Activated CD8-positive, alpha-beta T cell treated with anti-CD3 and anti-CD28 coated beads for 36 hours (primary cell): ENCODE data around the gene PSMD3. TPM values are rescaled to one million over a fixed set of nuclear protein-coding genes. Genes with fewer than 3 reads are reported as not detected.

Source experiments
- ATAC-seq: fragments of 200-7000 bp; cut with Tn5 transposase; one replicate; pipeline ENCODE4 v1.10.0; 2021; ENCODE audit warnings: mild to moderate bottlenecking, moderate library complexity
- CTCF ChIA-PET: fragments of 350-600 bp; sonication (Branson Sonifier 250); formaldehyde crosslinking; loops from one replicate; lab custom pipeline; 2021; ENCODE audit warnings: antibody characterized with exemption; lab: Charles Lee
- POLR2A ChIA-PET: fragments of 350-600 bp; sonication (Branson Sonifier 250); formaldehyde crosslinking; loops from one replicate; lab custom pipeline; 2021; ENCODE audit warnings: antibody characterized with exemption; lab: Charles Lee
- DNase-seq: peaks from one replicate; pipeline ENCODE4 v3.0.0-alpha.2; 2020
- H3K27ac Mint-ChIP-seq: one replicate; pipeline ENCODE4 v1.8.0; 2021; ENCODE audit warnings: mild to moderate bottlenecking, mixed read lengths
- H3K27me3 Mint-ChIP-seq: one replicate; pipeline ENCODE4 v1.8.0; 2021; ENCODE audit warnings: mixed read lengths
- H3K36me3 Mint-ChIP-seq: one replicate; pipeline ENCODE4 v1.8.0; 2021; ENCODE audit warnings: low read depth, mixed read lengths
- H3K4me1 Mint-ChIP-seq: one replicate; pipeline ENCODE4 v1.8.0; 2021; ENCODE audit warnings: low read depth, mixed read lengths
- H3K4me3 Mint-ChIP-seq: one replicate; pipeline ENCODE4 v1.8.0; 2021; ENCODE audit warnings: mild to moderate bottlenecking, moderate library complexity, mixed read lengths
- H3K9me3 Mint-ChIP-seq: one replicate; pipeline ENCODE4 v1.8.0; 2021; ENCODE audit warnings: mixed read lengths
- CTCF ChIP-seq: fragments of 200-600 bp; IDR thresholded peaks from one replicate; pipeline ENCODE4 v1.8.0; 2022; ENCODE audit warnings: antibody characterized with exemption, mild to moderate bottlenecking
- intact Hi-C: fragments of 100-400 bp; cut with micrococcal nuclease; formaldehyde crosslinking; loops from one replicate; pipeline ENCODE4 v1.10.0; 2022
- total RNA-seq, 2 experiments: library from RNA; stranded (reverse); gene quantifications; one replicate each; pipeline ENCODE4 v1.2.3, GENCODE V29; 2021

Gene PSMD3
- total RNA-seq, 2 experiments from 2014 or later, result 149 to 153 TPM

DNA sequence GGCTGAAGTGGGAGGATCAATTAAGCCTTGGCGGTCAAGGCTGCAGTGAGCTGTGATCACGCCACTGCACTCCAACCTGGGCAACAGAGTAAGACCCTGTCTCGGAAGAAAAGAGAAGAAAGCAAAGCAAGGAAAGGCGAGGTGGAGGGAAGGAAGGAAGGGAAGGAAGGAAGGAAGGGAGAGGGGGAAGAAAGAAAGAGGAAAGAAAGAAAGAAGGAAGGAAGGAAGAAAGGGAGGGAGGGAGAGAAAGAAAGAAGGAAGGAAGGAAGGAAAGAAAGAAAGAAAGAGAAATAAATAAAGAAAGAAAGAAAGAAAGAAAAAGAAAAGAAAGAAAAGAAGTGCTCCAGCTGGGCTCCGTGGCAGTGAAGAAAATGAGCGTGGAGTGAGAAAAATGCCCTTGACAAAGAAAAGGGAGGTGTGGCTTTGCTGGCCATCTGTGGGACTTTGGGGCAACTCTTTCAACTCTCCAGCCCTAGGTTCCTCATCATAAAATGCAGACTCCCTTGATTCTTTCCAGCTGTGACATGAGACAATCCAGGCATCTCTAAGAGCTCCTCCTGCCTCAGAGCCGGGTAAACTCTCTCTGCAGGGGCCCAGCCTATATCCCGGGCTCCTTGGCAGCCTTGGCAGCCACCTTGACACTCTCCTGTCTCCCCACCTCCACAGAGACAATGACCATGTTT lies 15.4 kb upstream of the PSMD3 start:
- H3K4me3 Mint-ChIP-seq, result no peak overlapping the region
- H3K9me3 Mint-ChIP-seq, result no peaks in the 10 kb centered on the region
- no peaks in the 10 kb centered on the region for H3K36me3 Mint-ChIP-seq
- no peak for DNase-seq
- no peaks in the 10 kb centered on the region for H3K27me3 Mint-ChIP-seq
- ChIA-PET POLR2A (interaction anchor here (0.8 to 1.1 kb wide), 3 partner anchors 14 to 89 kb away, joined by 3 to 6 read pairs (median 3); partner anchors contain the start of genes MED24 and PSMD3), CTCF (interaction anchor here (0.6 to 2.4 kb wide), 2 partner anchors 15 to 27 kb away, joined by 3 to 9 read pairs; partner anchors contain the start of gene PSMD3)
- peaks cover 19% of the 10 kb centered on the region for H3K4me1 Mint-ChIP-seq
- TF ChIP-seq CTCF, result no peak
- ATAC-seq, result no peak
- no peak overlapping the region for H3K27ac Mint-ChIP-seq
- intact Hi-C loops, result no loop called here

- no peaks in the 10 kb centered on the region for H3K9me3 Mint-ChIP-seq
- no peak overlapping the region for H3K27ac Mint-ChIP-seq
- ChIA-PET CTCF (interaction anchor here (2.4 kb wide), 1 partner anchor 13 kb away, joined by 9 read pairs; the partner anchor contains the start of gene PSMD3), POLR2A (no interaction called here)
- no peaks in the 10 kb centered on the region for H3K36me3 Mint-ChIP-seq
- peaks cover 19% of the 10 kb centered on the region for H3K4me1 Mint-ChIP-seq
- ATAC-seq (no peak), DNase-seq (no peak)
- no peak for TF ChIP-seq CTCF
- peaks cover 2% of the 10 kb centered on the region for H3K27me3 Mint-ChIP-seq
- no peak overlapping the region for H3K4me3 Mint-ChIP-seq
- intact Hi-C loops, result no loop called here
These were observed 13.8 kb upstream of the PSMD3 start for GRCh38 chr17:39966771-39967170.

- peaks cover 4% of the 10 kb centered on the region for H3K4me1 Mint-ChIP-seq
These were observed 11.8 kb upstream of the PSMD3 start for GRCh38 chr17:39968761-39969160.

GRCh38 chr17:39969375-39969774 lies 11.2 kb upstream of the PSMD3 start:
- ChIA-PET CTCF (interaction anchor here (1.0 to 2.4 kb wide), 4 partner anchors 11 to 117 kb away, joined by 3 to 16 read pairs (median 4); partner anchors contain the start of gene PSMD3), POLR2A (no interaction called here)
- Mint-ChIP-seq H3K27ac (no peak overlapping the region), H3K27me3 (peaks cover 2% of the 10 kb centered on the region), H3K36me3 (no peaks in the 10 kb centered on the region), H3K9me3 (no peaks in the 10 kb centered on the region), H3K4me1 (no peaks in the 10 kb centered on the region), H3K4me3 (no peak overlapping the region)
- intact Hi-C loops, result no loop called here
- no peak for ATAC-seq
- no peak for DNase-seq
- TF ChIP-seq CTCF, result no peak

More at GRCh38 chr17:39968761-39969160, 11.8 kb upstream of the PSMD3 start:
- ChIA-PET CTCF (interaction anchor here (1.3 to 2.4 kb wide), 3 partner anchors 10 to 46 kb away, joined by 3 to 16 read pairs (median 5); partner anchors contain the start of gene PSMD3), POLR2A (no interaction called here)
- Mint-ChIP-seq H3K4me3 (no peak overlapping the region), H3K27me3 (peaks cover 2% of the 10 kb centered on the region), H3K36me3 (no peaks in the 10 kb centered on the region), H3K9me3 (no peaks in the 10 kb centered on the region), H3K27ac (no peak overlapping the region)
- DNase-seq (no peak), ATAC-seq (no peak)
- TF ChIP-seq CTCF, result no peak
- intact Hi-C loops, result no loop called here

- no peak overlapping the region for H3K4me3 Mint-ChIP-seq
- no peak for ATAC-seq
- no peak for TF ChIP-seq CTCF
These were observed 10.4 kb upstream of the PSMD3 start for GRCh38 chr17:39970157-39970692.

More at GRCh38 chr17:39970157-39970692, 10.4 kb upstream of the PSMD3 start:
- Mint-ChIP-seq H3K9me3 (no peaks in the 10 kb centered on the region), H3K27me3 (peaks cover 2% of the 10 kb centered on the region), H3K27ac (no peak overlapping the region), H3K36me3 (no peaks in the 10 kb centered on the region), H3K4me1 (no peaks in the 10 kb centered on the region)
- CTCF ChIA-PET, result interaction anchor here (1.0 to 1.3 kb wide), 2 partner anchors 11 to 116 kb away, joined by 3 read pairs; no protein-coding TSS in a partner anchor
- intact Hi-C loops, result no loop called here
- POLR2A ChIA-PET, result no interaction called here
- no peak for DNase-seq
